ENCODE data around the gene MOXD1. TPM values are rescaled to one million over a fixed set of nuclear protein-coding genes. Genes with fewer than 3 reads are reported as not detected.
"Not testable (repeated sequence)": the region's sequence is repeated elsewhere in the genome, so short reads cannot be mapped to it uniquely, and the experiment has no call there.

Gene MOXD1
- total RNA-seq, 1 donor from 2014 or later = 16.0 TPM

- Histone ChIP-seq H3K27ac (peak overlapping the region; percentile 34), H3K27me3 (no peaks in the 10 kb centered on the region), H3K4me1 (no peaks in the 10 kb centered on the region), H3K9me3 (no peaks in the 10 kb centered on the region), H3K36me3 (no peaks in the 10 kb centered on the region), H3K4me3 (peak overlapping the region in 1 of 2 donors; percentile 24)
- no peak for DNase-seq (ENCODE audit: extremely low spot score in 2 of 2)
- intact Hi-C loops (cut with DNase I) = loop anchor here (10.0 kb wide), 1 partner anchor 1765 kb away; no protein-coding TSS in a partner anchor
- TF ChIP-seq POLR2AphosphoS5 (IDR thresholded peaks at IDR 0.05; ENCODE audit: insufficient read depth in 1 of 2, low read depth in 1 of 2) = peak in 1 of 2 donors; percentile 64
- TF ChIP-seq POLR2A (IDR thresholded peaks at IDR 0.05) = no peak
- TF ChIP-seq CTCF (IDR thresholded peaks at IDR 0.05) = peak; percentile 88 to 94 (median 93)
Observed at GRCh38 chr6:132279592-132280139, 121.6 kb downstream of the MOXD1 start.

- intact Hi-C loops (cut with DNase I) = no loop called here
- Histone ChIP-seq H3K27ac (no peak overlapping the region), H3K4me1 (no peaks in the 10 kb centered on the region), H3K9me3 (no peaks in the 10 kb centered on the region), H3K36me3 (no peaks in the 10 kb centered on the region), H3K27me3 (no peaks in the 10 kb centered on the region), H3K4me3 (no peak overlapping the region)
- no peak for TF ChIP-seq POLR2AphosphoS5 (IDR thresholded peaks at IDR 0.05; ENCODE audit: insufficient read depth in 1 of 2, low read depth in 1 of 2)
- no peak for TF ChIP-seq POLR2A (IDR thresholded peaks at IDR 0.05)
- no peak for TF ChIP-seq CTCF (IDR thresholded peaks at IDR 0.05)
- DNase-seq (ENCODE audit: extremely low spot score in 2 of 2) = no peak
Observed at GRCh38 chr6:132275066-132275970, 126.0 kb downstream of the MOXD1 start.

GRCh38 chr6:132272776-132273175 lies 128.5 kb downstream of the MOXD1 start:
- H3K27me3 ChIP-seq = no peaks in the 10 kb centered on the region
- no peaks in the 10 kb centered on the region for H3K9me3 ChIP-seq
- no peak overlapping the region for H3K4me3 ChIP-seq
- no peaks in the 10 kb centered on the region for H3K4me1 ChIP-seq
- TF ChIP-seq POLR2AphosphoS5 (IDR thresholded peaks at IDR 0.05; ENCODE audit: insufficient read depth in 1 of 2, low read depth in 1 of 2) (no peak), POLR2A (IDR thresholded peaks at IDR 0.05) (no peak), CTCF (IDR thresholded peaks at IDR 0.05) (no peak)
- no peak overlapping the region for H3K27ac ChIP-seq
- H3K36me3 ChIP-seq = no peaks in the 10 kb centered on the region
- intact Hi-C loops (cut with DNase I) = no loop called here
- no peak for DNase-seq (ENCODE audit: extremely low spot score in 2 of 2)

- no peaks in the 10 kb centered on the region for H3K9me3 ChIP-seq
- H3K27me3 ChIP-seq = no peaks in the 10 kb centered on the region
- intact Hi-C loops (cut with DNase I) = no loop called here
- H3K36me3 ChIP-seq = no peaks in the 10 kb centered on the region
- no peak for TF ChIP-seq POLR2A (IDR thresholded peaks at IDR 0.05)
- TF ChIP-seq CTCF (IDR thresholded peaks at IDR 0.05) = no peak
- no peak for TF ChIP-seq POLR2AphosphoS5 (IDR thresholded peaks at IDR 0.05; ENCODE audit: insufficient read depth in 1 of 2, low read depth in 1 of 2)
- H3K27ac ChIP-seq = no peak overlapping the region
- no peak for DNase-seq (ENCODE audit: extremely low spot score in 2 of 2)
- H3K4me3 ChIP-seq = no peak overlapping the region
- H3K4me1 ChIP-seq = no peaks in the 10 kb centered on the region
Observed at GRCh38 chr6:132270726-132271402, 130.4 kb downstream of the MOXD1 start.

GRCh38 chr6:132268666-132269065 lies 132.6 kb downstream of the MOXD1 start:
- H3K4me1 ChIP-seq; H3K36me3 ChIP-seq; H3K27me3 ChIP-seq; H3K9me3 ChIP-seq; DNase-seq (ENCODE audit: extremely low spot score in 2 of 2); intact Hi-C loops (cut with DNase I); H3K27ac ChIP-seq; H3K4me3 ChIP-seq: not testable (repeated sequence)

Measured in vagina (tissue), 2 donors.